GM21367 (cell line): ENCODE results near the gene RBM11.

Experiments
- ATAC-seq: cut with Tn5 transposase; IDR thresholded peaks from one replicate; pipeline ENCODE4 v1.9.1; 2021; ENCODE audit not compliant: unreplicated experiment

Gene RBM11

GRCh38 chr21:14270631-14271030 lies 54.7 kb downstream of the RBM11 start:
- ATAC-seq = no peak

- ATAC-seq = no peak
Observed at GRCh38 chr21:14271053-14271452, 55.1 kb downstream of the RBM11 start.

- no peak for ATAC-seq
Observed at GRCh38 chr21:14271641-14272040, 55.7 kb downstream of the RBM11 start.

GRCh38 chr21:14273736-14274538 lies 58.0 kb downstream of the RBM11 start:
- ATAC-seq = no peak

DNA sequence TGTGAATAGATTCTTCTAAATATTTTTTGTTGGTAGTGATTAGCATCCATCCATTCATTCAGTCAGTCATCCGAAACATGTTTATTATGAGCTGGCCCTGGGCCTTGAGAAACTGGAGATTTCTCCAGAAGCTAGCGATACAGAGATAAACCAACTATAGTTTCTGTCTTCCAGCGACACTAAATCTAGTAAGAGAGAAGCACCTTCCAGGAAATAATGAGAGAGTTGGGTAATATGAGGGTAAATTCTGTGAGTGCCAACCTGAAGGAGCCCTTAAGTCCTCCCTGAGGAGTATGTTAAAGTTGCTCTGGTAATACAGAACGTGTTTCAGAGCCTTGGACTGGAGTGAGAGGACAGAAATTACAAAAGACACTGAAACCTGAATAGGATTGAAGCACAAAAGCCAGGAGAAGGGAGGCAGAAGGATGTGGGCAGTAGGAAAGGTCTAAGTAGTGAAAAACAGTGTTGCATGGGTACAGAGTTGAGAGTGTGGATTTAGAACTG lies 59.8 kb downstream of the RBM11 start:
- no peak for ATAC-seq
